MCF 10A (cell line): ENCODE results near the gene PCSK1. TPM values are rescaled to one million over a fixed set of nuclear protein-coding genes. Genes with fewer than 3 reads are reported as not detected.

Source experiments
- Bru-seq: library from RNA; stranded (reverse); fragments of 400-500 nt; gene quantifications from one replicate; lab custom pipeline; 2021; lab: Mats Ljungman, UMichigan
- BruChase-seq, 2 experiments: library from RNA; stranded (reverse); fragments of 400-500 nt; gene quantifications; one replicate each; lab custom pipeline; 2021; lab: Mats Ljungman, UMichigan
- BruUV-seq: library from RNA; stranded (reverse); fragments of 400-500 nt; replicated peaks from 2 replicates; lab custom pipeline; 2021; lab: Mats Ljungman, UMichigan
- CTCF ChIA-PET: fragments of 300-600 bp; sonication (Branson Sonifier 250); formaldehyde crosslinking; extraction: SDS; loops from one replicate; lab custom pipeline; 2021; ENCODE audit warnings: antibody characterized with exemption, inconsistent platforms; lab: Yijun Ruan, JAX
- POLR2A ChIA-PET: fragments of 300-600, 350-650 bp; sonication (Branson Sonifier 250); formaldehyde crosslinking; extraction: SDS; loops from one replicate; lab custom pipeline; 2020; ENCODE audit warnings: antibody characterized with exemption, inconsistent platforms; lab: Yijun Ruan, JAX
- DNase-seq: peaks from one replicate; pipeline ENCODE4 v3.0.0-alpha.2; 2018; ENCODE audit not compliant: unreplicated experiment
- H3K27ac Mint-ChIP-seq: one replicate; pipeline ENCODE4 v1.8.0; 2022; ENCODE audit warnings: mild to moderate bottlenecking, low read depth, mixed read lengths; ENCODE audit not compliant: unreplicated experiment
- H3K27me3 Mint-ChIP-seq: one replicate; pipeline ENCODE4 v1.8.0; 2022; ENCODE audit warnings: mixed read lengths; ENCODE audit not compliant: insufficient read depth, unreplicated experiment
- H3K36me3 Mint-ChIP-seq: one replicate; pipeline ENCODE4 v1.8.0; 2022; ENCODE audit warnings: mild to moderate bottlenecking, moderate library complexity, mixed read lengths; ENCODE audit not compliant: insufficient read depth, unreplicated experiment
- H3K4me1 Mint-ChIP-seq: one replicate; pipeline ENCODE4 v1.8.0; 2022; ENCODE audit warnings: mixed read lengths; ENCODE audit not compliant: insufficient read depth, unreplicated experiment
- H3K4me3 Mint-ChIP-seq: one replicate; pipeline ENCODE4 v1.8.0; 2022; ENCODE audit warnings: mild to moderate bottlenecking, moderate library complexity, mixed read lengths; ENCODE audit not compliant: unreplicated experiment
- H3K9me3 Mint-ChIP-seq: one replicate; pipeline ENCODE4 v1.8.0; 2022; ENCODE audit warnings: mixed read lengths; ENCODE audit not compliant: unreplicated experiment
- CTCF ChIP-seq: fragments of 200-600 bp; IDR thresholded peaks from one replicate; pipeline ENCODE4 v1.8.0; 2022; ENCODE audit warnings: antibody characterized with exemption, mild to moderate bottlenecking; ENCODE audit not compliant: unreplicated experiment
- intact Hi-C: fragments of 100-400 bp; cut with micrococcal nuclease; formaldehyde crosslinking; loops from 2 replicates; pipeline ENCODE4 v1.14.1; 2022
- long read RNA-seq: library from polyadenylated mRNA; stranded (forward); transcript quantifications from one replicate; pipeline ENCODE4 v2.0.0, GENCODE V29; 2022
- total RNA-seq: library from RNA; stranded (reverse); gene quantifications from 2 replicates; pipeline ENCODE4 v1.2.3, GENCODE V29; 2022

The PCSK1 gene
- total RNA-seq (2.8 and 4.4 TPM in 2 replicates), Bru-seq, nascent RNA (percentile 40 among the genes with signal in this experiment), BruChase-seq, experiment 1, labeled RNA remaining after a 6-hour chase (percentile 51 among the genes with signal in this experiment), BruChase-seq, experiment 2, labeled RNA remaining after a 2-hour chase (percentile 39 among the genes with signal in this experiment)
- long read RNA-seq, partial matches to known transcripts, result 15 of 15 reads
- long read RNA-seq, other reads (novel, unspliced or antisense), result 0 of 15 reads

GRCh38 chr5:96433066-96433447, at the start of gene PCSK1:
Gene PCSK1 (minus strand): TSS chr5:96433248. CDS start chr5:96433042, 206 bp downstream.
- Mint-ChIP-seq H3K27ac (no peak within 1 kb of the TSS), H3K27me3 (peaks cover 36% of the 10 kb centered on the region), H3K4me3 (no peak within 1 kb of the TSS), H3K9me3 (no peaks in the 10 kb centered on the region), H3K4me1 (peaks cover 5% of the 10 kb centered on the region), H3K36me3 (no peaks in the 10 kb centered on the region)
- ChIA-PET CTCF (interaction anchor here (1.0 to 2.8 kb wide), 4 partner anchors 11 to 168 kb away, joined by 3 to 11 read pairs (median 6); no protein-coding TSS in a partner anchor), POLR2A (interaction anchor here (1.3 kb wide), 1 partner anchor 25 kb away, joined by 5 read pairs; no protein-coding TSS in a partner anchor)
- DNase-seq, result no peak
- TF ChIP-seq CTCF, result no peak
- intact Hi-C loops, result no loop called here
- no TSS peak for BruUV-seq

- TF ChIP-seq CTCF, result no peak
- no peak for DNase-seq
- Mint-ChIP-seq H3K27me3 (no peaks in the 10 kb centered on the region), H3K4me3 (no peak overlapping the region), H3K4me1 (peaks cover 1% of the 10 kb centered on the region), H3K36me3 (no peaks in the 10 kb centered on the region), H3K9me3 (no peaks in the 10 kb centered on the region), H3K27ac (no peak overlapping the region)
- POLR2A ChIA-PET, result no interaction called here
- BruUV-seq, result no TSS peak
- intact Hi-C loops, result loop anchor here (5.0 kb wide), 1 partner anchor 45 kb away; no protein-coding TSS in a partner anchor
- CTCF ChIA-PET, result interaction anchor here (0.8 kb wide), 1 partner anchor 89 kb away, joined by 3 read pairs; no protein-coding TSS in a partner anchor
Observed at GRCh38 chr5:96481867-96482266, 48.8 kb upstream of the PCSK1 start.

DNA sequence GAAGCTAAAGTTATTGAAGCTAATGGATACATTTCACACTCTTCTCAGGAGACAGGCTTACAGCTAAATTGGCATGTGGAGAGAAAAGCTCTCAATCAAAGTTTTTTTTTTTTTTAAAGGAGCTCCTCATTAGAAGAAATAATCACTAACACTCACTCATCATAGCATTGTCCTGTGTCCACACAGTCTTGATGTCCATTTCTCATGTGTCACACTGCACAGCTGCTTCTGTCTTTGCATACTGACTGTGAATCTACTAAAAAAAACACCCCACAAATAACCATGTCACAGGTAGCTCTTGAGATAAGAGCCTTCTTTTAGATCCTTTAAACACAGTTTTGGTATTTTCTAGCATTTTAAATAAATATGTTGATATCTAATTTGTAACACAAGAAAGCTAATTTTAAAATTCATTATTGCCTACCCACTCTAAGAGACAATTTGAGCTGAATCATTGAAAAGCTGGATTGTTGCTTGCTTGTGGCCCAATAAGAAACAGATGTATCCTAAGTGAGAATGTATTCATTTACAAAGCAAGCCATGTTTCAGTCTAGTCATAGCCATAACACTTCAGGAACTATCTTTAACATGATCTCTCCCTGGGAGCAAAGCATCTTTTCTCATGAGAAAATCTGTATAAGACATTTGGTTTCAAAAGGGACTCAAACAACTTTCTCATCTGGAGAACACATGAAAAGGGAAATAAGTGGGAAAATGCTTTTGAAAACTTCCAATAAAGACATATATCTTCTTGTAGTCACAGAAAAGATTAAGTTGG, 48.1 kb upstream of the PCSK1 start:
- TF ChIP-seq CTCF, result no peak
- CTCF ChIA-PET, result interaction anchor here (0.5 to 0.6 kb wide), 2 partner anchors 836 to 1048 kb away, joined by 3 read pairs; no protein-coding TSS in a partner anchor
- POLR2A ChIA-PET, result interaction anchor here (1.0 kb wide), 2 partner anchors 10 to 16 kb away, joined by 3 to 5 read pairs; no protein-coding TSS in a partner anchor
- Mint-ChIP-seq H3K9me3 (no peaks in the 10 kb centered on the region), H3K4me3 (no peak overlapping the region), H3K27ac (no peak overlapping the region), H3K27me3 (no peaks in the 10 kb centered on the region), H3K4me1 (peaks cover 6% of the 10 kb centered on the region), H3K36me3 (no peaks in the 10 kb centered on the region)
- no peak for DNase-seq
- intact Hi-C loops, result loop anchor here (5.0 kb wide), 1 partner anchor 44 kb away; no protein-coding TSS in a partner anchor
- no TSS peak for BruUV-seq

DNA sequence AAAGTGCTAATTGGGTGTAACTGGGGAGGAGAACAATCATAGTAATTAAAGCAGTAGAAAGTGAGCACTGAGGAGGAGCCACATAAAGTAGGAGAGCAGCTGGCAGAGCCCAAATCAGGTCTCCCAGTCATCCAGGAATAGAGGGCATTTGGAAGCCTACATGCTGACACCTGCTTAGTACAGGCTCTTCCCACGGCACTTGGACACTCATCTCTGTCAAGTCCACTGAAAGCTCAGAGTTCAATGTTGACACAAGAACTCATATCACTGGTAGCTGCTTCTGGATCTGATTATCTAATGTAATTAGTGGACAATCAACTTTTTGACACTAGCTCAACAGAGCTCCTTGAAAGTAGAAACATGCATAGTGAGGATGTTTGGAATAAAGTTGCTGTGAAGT, 45.9 kb upstream of the PCSK1 start:
- CTCF ChIA-PET, result interaction anchor here (0.6 to 1.3 kb wide), 4 partner anchors 14 to 123 kb away, joined by 3 read pairs; no protein-coding TSS in a partner anchor
- no peak for TF ChIP-seq CTCF
- no peaks in the 10 kb centered on the region for H3K9me3 Mint-ChIP-seq
- BruUV-seq, result no TSS peak
- POLR2A ChIA-PET, result interaction anchor here (1.2 kb wide), 1 partner anchor 8 kb away, joined by 3 read pairs; no protein-coding TSS in a partner anchor
- intact Hi-C loops, result no loop called here
- H3K27me3 Mint-ChIP-seq, result no peaks in the 10 kb centered on the region
- H3K27ac Mint-ChIP-seq, result no peak overlapping the region
- H3K4me1 Mint-ChIP-seq, result peaks cover 6% of the 10 kb centered on the region
- DNase-seq, result no peak
- no peak overlapping the region for H3K4me3 Mint-ChIP-seq
- no peaks in the 10 kb centered on the region for H3K36me3 Mint-ChIP-seq
